ENCODE measurements around the gene PLIN4.
"Not testable (repeated sequence)": the region's sequence is repeated elsewhere in the genome, so short reads cannot be mapped to it uniquely, and the experiment has no call there.

Gene PLIN4

GRCh38 chr19:4542896-4543841 lies 24.9 kb upstream of the PLIN4 start:
- H3K27ac ChIP-seq (ENCODE audit: low read depth, low read length), result no peak overlapping the region
- H3K4me3 ChIP-seq (ENCODE audit: low read depth, low read length), result no peak overlapping the region
- H3K36me3 ChIP-seq (ENCODE audit: insufficient read depth, low read length), result no peaks in the 10 kb centered on the region
- H3K4me1 ChIP-seq (ENCODE audit: control insufficient read depth, insufficient read depth, low read length, unreplicated experiment), result no peaks in the 10 kb centered on the region
- no peaks in the 10 kb centered on the region for H3K27me3 ChIP-seq (ENCODE audit: insufficient read depth, low read length)
- H2AFZ ChIP-seq (ENCODE audit: low read length, unreplicated experiment), result no peak overlapping the region
- no peaks in the 10 kb centered on the region for H3K79me2 ChIP-seq (ENCODE audit: control insufficient read depth, insufficient read depth, low read length, unreplicated experiment)

GRCh38 chr19:4541806-4542145 lies 23.5 kb upstream of the PLIN4 start:
- not testable (repeated sequence) for H3K27ac ChIP-seq (ENCODE audit: low read depth, low read length)

GRCh38 chr19:4541114-4541805 lies 23.0 kb upstream of the PLIN4 start:
- Histone ChIP-seq H3K79me2 (ENCODE audit: control insufficient read depth, insufficient read depth, low read length, unreplicated experiment) (no peaks in the 10 kb centered on the region), H3K27me3 (ENCODE audit: insufficient read depth, low read length) (no peaks in the 10 kb centered on the region), H3K36me3 (ENCODE audit: insufficient read depth, low read length) (no peaks in the 10 kb centered on the region), H2AFZ (ENCODE audit: low read length, unreplicated experiment) (no peak overlapping the region), H3K27ac (ENCODE audit: low read depth, low read length) (no peak overlapping the region), H3K4me1 (ENCODE audit: control insufficient read depth, insufficient read depth, low read length, unreplicated experiment) (no peaks in the 10 kb centered on the region), H3K4me3 (ENCODE audit: low read depth, low read length) (no peak overlapping the region)

More at GRCh38 chr19:4541806-4542145, 23.5 kb upstream of the PLIN4 start:
- H2AFZ ChIP-seq (ENCODE audit: low read length, unreplicated experiment); H3K27me3 ChIP-seq (ENCODE audit: insufficient read depth, low read length); H3K36me3 ChIP-seq (ENCODE audit: insufficient read depth, low read length); H3K4me3 ChIP-seq (ENCODE audit: low read depth, low read length); H3K4me1 ChIP-seq (ENCODE audit: control insufficient read depth, insufficient read depth, low read length, unreplicated experiment); H3K79me2 ChIP-seq (ENCODE audit: control insufficient read depth, insufficient read depth, low read length, unreplicated experiment): not testable (repeated sequence)

GRCh38 chr19:4539693-4540581 lies 21.7 kb upstream of the PLIN4 start, which contains the start of gene LRG1:
Gene LRG1, minus strand, starts transcription at chr19:4540036. Its CDS starts 23 bp downstream, at chr19:4540013.
- H3K36me3 ChIP-seq (ENCODE audit: insufficient read depth, low read length), result no peaks in the 10 kb centered on the region
- H3K4me3 ChIP-seq (ENCODE audit: low read depth, low read length), result no peak within 1 kb of the TSS
- no peak within 1 kb of the TSS for H3K27ac ChIP-seq (ENCODE audit: low read depth, low read length)
- H3K79me2 ChIP-seq (ENCODE audit: control insufficient read depth, insufficient read depth, low read length, unreplicated experiment), result no peaks in the 10 kb centered on the region
- H3K4me1 ChIP-seq (ENCODE audit: control insufficient read depth, insufficient read depth, low read length, unreplicated experiment), result no peaks in the 10 kb centered on the region
- no peak within 1 kb of the TSS for H2AFZ ChIP-seq (ENCODE audit: low read length, unreplicated experiment)
- no peaks in the 10 kb centered on the region for H3K27me3 ChIP-seq (ENCODE audit: insufficient read depth, low read length)

GRCh38 chr19:4539169-4539692 lies 20.9 kb upstream of the PLIN4 start:
- no peak overlapping the region for H2AFZ ChIP-seq (ENCODE audit: low read length, unreplicated experiment)
- H3K4me3 ChIP-seq (ENCODE audit: low read depth, low read length), result no peak overlapping the region
- H3K4me1 ChIP-seq (ENCODE audit: control insufficient read depth, insufficient read depth, low read length, unreplicated experiment), result no peaks in the 10 kb centered on the region

GRCh38 chr19:4538601-4538954 lies 20.3 kb upstream of the PLIN4 start:
- no peak overlapping the region for H3K4me3 ChIP-seq (ENCODE audit: low read depth, low read length)
- no peak overlapping the region for H2AFZ ChIP-seq (ENCODE audit: low read length, unreplicated experiment)

More at GRCh38 chr19:4539169-4539692, 20.9 kb upstream of the PLIN4 start:
- Histone ChIP-seq H3K27ac (ENCODE audit: low read depth, low read length) (no peak overlapping the region), H3K36me3 (ENCODE audit: insufficient read depth, low read length) (no peaks in the 10 kb centered on the region), H3K27me3 (ENCODE audit: insufficient read depth, low read length) (no peaks in the 10 kb centered on the region), H3K79me2 (ENCODE audit: control insufficient read depth, insufficient read depth, low read length, unreplicated experiment) (no peaks in the 10 kb centered on the region)

DNA sequence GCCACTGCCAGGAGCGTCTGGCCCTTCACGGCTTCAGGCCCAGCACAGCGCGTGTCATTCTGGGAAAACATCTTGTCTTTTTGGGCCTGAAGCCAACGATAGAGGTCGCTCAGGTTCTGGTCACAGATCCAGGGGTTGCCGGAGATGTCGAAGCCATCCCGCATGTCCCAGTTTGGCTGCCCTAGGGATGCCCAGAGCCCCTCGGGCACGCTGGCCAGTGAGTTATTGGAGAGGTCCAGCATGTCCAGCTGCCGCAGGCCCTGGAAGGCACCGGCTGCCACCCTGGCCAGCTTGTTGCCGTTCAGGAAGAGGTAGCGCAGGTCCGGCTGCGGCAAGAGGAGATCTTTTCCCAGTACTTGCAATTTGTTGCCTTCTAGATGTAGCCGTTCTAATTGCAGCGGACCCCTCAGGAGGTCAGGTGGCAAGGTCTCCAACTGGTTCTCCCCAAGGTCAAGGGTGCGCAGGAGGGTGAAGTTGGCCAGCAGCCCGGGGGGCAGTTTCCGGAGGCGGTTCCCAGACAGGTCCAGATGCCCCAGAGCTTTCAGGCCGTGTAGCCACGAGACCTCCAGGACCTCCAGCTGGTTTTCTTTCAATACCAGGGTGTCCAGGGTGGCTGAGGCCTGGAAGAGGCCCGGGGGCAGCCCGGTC lies 19.8 kb upstream of the PLIN4 start:
- no peaks in the 10 kb centered on the region for H3K27me3 ChIP-seq (ENCODE audit: insufficient read depth, low read length)
- no peak overlapping the region for H2AFZ ChIP-seq (ENCODE audit: low read length, unreplicated experiment)
- H3K27ac ChIP-seq (ENCODE audit: low read depth, low read length), result no peak overlapping the region
- H3K36me3 ChIP-seq (ENCODE audit: insufficient read depth, low read length), result no peaks in the 10 kb centered on the region
- H3K79me2 ChIP-seq (ENCODE audit: control insufficient read depth, insufficient read depth, low read length, unreplicated experiment), result no peaks in the 10 kb centered on the region
- H3K4me1 ChIP-seq (ENCODE audit: control insufficient read depth, insufficient read depth, low read length, unreplicated experiment), result no peaks in the 10 kb centered on the region
- H3K4me3 ChIP-seq (ENCODE audit: low read depth, low read length), result no peak overlapping the region

More at GRCh38 chr19:4538601-4538954, 20.3 kb upstream of the PLIN4 start:
- Histone ChIP-seq H3K27me3 (ENCODE audit: insufficient read depth, low read length) (no peaks in the 10 kb centered on the region), H3K27ac (ENCODE audit: low read depth, low read length) (no peak overlapping the region), H3K4me1 (ENCODE audit: control insufficient read depth, insufficient read depth, low read length, unreplicated experiment) (no peaks in the 10 kb centered on the region), H3K36me3 (ENCODE audit: insufficient read depth, low read length) (no peaks in the 10 kb centered on the region), H3K79me2 (ENCODE audit: control insufficient read depth, insufficient read depth, low read length, unreplicated experiment) (no peaks in the 10 kb centered on the region)

DNA sequence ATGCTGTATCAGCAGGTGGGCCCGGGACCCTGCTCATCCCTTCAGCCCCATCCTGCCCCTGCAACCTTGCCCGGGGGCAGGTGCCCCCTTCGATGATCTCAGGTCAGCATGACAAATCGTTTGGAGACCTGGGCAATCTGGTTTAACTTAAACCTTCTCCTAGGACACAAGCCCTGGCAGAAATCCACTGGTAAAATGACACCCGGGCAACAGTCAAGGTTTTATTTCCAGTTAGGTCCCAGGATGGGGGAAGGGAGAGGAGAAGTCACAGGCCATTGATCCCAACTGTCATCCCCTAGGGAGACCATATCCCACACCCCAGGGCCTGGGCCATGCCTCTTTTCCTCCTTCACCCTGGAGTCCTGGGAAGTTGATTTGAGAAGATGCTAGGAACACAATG lies 18.5 kb upstream of the PLIN4 start:
- Histone ChIP-seq H3K79me2 (ENCODE audit: control insufficient read depth, insufficient read depth, low read length, unreplicated experiment) (no peaks in the 10 kb centered on the region), H2AFZ (ENCODE audit: low read length, unreplicated experiment) (no peak overlapping the region), H3K4me1 (ENCODE audit: control insufficient read depth, insufficient read depth, low read length, unreplicated experiment) (no peaks in the 10 kb centered on the region), H3K27me3 (ENCODE audit: insufficient read depth, low read length) (no peaks in the 10 kb centered on the region), H3K36me3 (ENCODE audit: insufficient read depth, low read length) (no peaks in the 10 kb centered on the region), H3K27ac (ENCODE audit: low read depth, low read length) (no peak overlapping the region), H3K4me3 (ENCODE audit: low read depth, low read length) (no peak overlapping the region)

GRCh38 chr19:4534836-4535658 lies 16.8 kb upstream of the PLIN4 start, which contains the start of gene PLIN5:
Gene PLIN5, minus strand, starts transcription at chr19:4535224. Its CDS starts 1,150 bp downstream, at chr19:4534074.
- Histone ChIP-seq H3K27ac (ENCODE audit: low read depth, low read length) (no peak within 1 kb of the TSS), H3K27me3 (ENCODE audit: insufficient read depth, low read length) (no peaks in the 10 kb centered on the region), H3K4me3 (ENCODE audit: low read depth, low read length) (no peak within 1 kb of the TSS), H3K4me1 (ENCODE audit: control insufficient read depth, insufficient read depth, low read length, unreplicated experiment) (no peaks in the 10 kb centered on the region), H3K79me2 (ENCODE audit: control insufficient read depth, insufficient read depth, low read length, unreplicated experiment) (no peaks in the 10 kb centered on the region), H3K36me3 (ENCODE audit: insufficient read depth, low read length) (no peaks in the 10 kb centered on the region), H2AFZ (ENCODE audit: low read length, unreplicated experiment) (no peak within 1 kb of the TSS)
